ENCODE results near the gene ZNF804B. TPM values are rescaled to one million over a fixed set of nuclear protein-coding genes. Genes with fewer than 3 reads are reported as not detected.

Gene ZNF804B
- polyA plus RNA-seq, 3 donors from 2014 or later, result not detected

- Mint-ChIP-seq H3K4me3 (no peak overlapping the region), H3K36me3 (no peaks in the 10 kb centered on the region), H3K4me1 (no peaks in the 10 kb centered on the region), H3K27ac (no peak overlapping the region), H3K27me3 (ENCODE audit: low read depth in 3 of 3) (no peaks in the 10 kb centered on the region), H3K9me3 (peaks cover 0 to 11% (median 4%) of the 10 kb centered on the region in 6 donors)
- DNase-seq, result no peak
Measured at GRCh38 chr7:89028319-89028718, 268.8 kb downstream of the ZNF804B start.

- no peak overlapping the region for H3K4me3 Mint-ChIP-seq
- no peak for DNase-seq
- H3K27ac Mint-ChIP-seq, result no peak overlapping the region
- no peaks in the 10 kb centered on the region for H3K4me1 Mint-ChIP-seq
- no peaks in the 10 kb centered on the region for H3K36me3 Mint-ChIP-seq
- no peaks in the 10 kb centered on the region for H3K27me3 Mint-ChIP-seq (ENCODE audit: low read depth in 3 of 3)
- peaks cover 0 to 11% (median 4%) of the 10 kb centered on the region in 6 donors for H3K9me3 Mint-ChIP-seq
Measured at GRCh38 chr7:89029864-89030263, 270.4 kb downstream of the ZNF804B start.

GRCh38 chr7:89041240-89041639 is 281.7 kb downstream of the ZNF804B start:
- H3K4me3 Mint-ChIP-seq, result no peak overlapping the region
- DNase-seq, result no peak
- no peaks in the 10 kb centered on the region for H3K4me1 Mint-ChIP-seq
- no peaks in the 10 kb centered on the region for H3K27me3 Mint-ChIP-seq (ENCODE audit: low read depth in 3 of 3)
- H3K27ac Mint-ChIP-seq, result no peak overlapping the region
- no peaks in the 10 kb centered on the region for H3K36me3 Mint-ChIP-seq
- H3K9me3 Mint-ChIP-seq, result peaks cover 2 to 34% (median 16%) of the 10 kb centered on the region in 6 donors

- peaks cover 0 to 44% (median 16%) of the 10 kb centered on the region in 6 donors for H3K9me3 Mint-ChIP-seq
Measured at GRCh38 chr7:89042940-89043339, 283.4 kb downstream of the ZNF804B start.

GRCh38 chr7:89049043-89049442 is 289.5 kb downstream of the ZNF804B start:
- no peak for DNase-seq
- H3K27ac Mint-ChIP-seq, result no peak overlapping the region
- H3K27me3 Mint-ChIP-seq (ENCODE audit: low read depth in 3 of 3), result no peaks in the 10 kb centered on the region
- H3K36me3 Mint-ChIP-seq, result no peaks in the 10 kb centered on the region
- no peaks in the 10 kb centered on the region for H3K4me1 Mint-ChIP-seq
- peaks cover 0 to 38% (median 10%) of the 10 kb centered on the region in 6 donors for H3K9me3 Mint-ChIP-seq
- no peak overlapping the region for H3K4me3 Mint-ChIP-seq

More at GRCh38 chr7:89042940-89043339, 283.4 kb downstream of the ZNF804B start:
- Mint-ChIP-seq H3K4me3 (no peak overlapping the region), H3K27me3 (ENCODE audit: low read depth in 3 of 3) (no peaks in the 10 kb centered on the region), H3K27ac (no peak overlapping the region), H3K4me1 (no peaks in the 10 kb centered on the region), H3K36me3 (no peaks in the 10 kb centered on the region)
- no peak for DNase-seq

GRCh38 chr7:89053130-89053529 is 293.6 kb downstream of the ZNF804B start:
- Mint-ChIP-seq H3K4me3 (no peak overlapping the region), H3K9me3 (peaks cover 7 to 43% (median 15%) of the 10 kb centered on the region in 6 donors)

GRCh38 chr7:89054361-89054760 is 294.9 kb downstream of the ZNF804B start:
- Mint-ChIP-seq H3K4me3 (no peak overlapping the region), H3K36me3 (no peaks in the 10 kb centered on the region), H3K27me3 (ENCODE audit: low read depth in 3 of 3) (peaks cover 0 to 4% (median 0%) of the 10 kb centered on the region in 3 donors), H3K9me3 (peaks cover 5 to 37% (median 14%) of the 10 kb centered on the region in 6 donors), H3K4me1 (no peaks in the 10 kb centered on the region), H3K27ac (no peak overlapping the region)
- DNase-seq, result no peak

More at GRCh38 chr7:89053130-89053529, 293.6 kb downstream of the ZNF804B start:
- peaks cover 0 to 4% (median 0%) of the 10 kb centered on the region in 3 donors for H3K27me3 Mint-ChIP-seq (ENCODE audit: low read depth in 3 of 3)
- no peak for DNase-seq
- H3K36me3 Mint-ChIP-seq, result no peaks in the 10 kb centered on the region
- H3K4me1 Mint-ChIP-seq, result no peaks in the 10 kb centered on the region
- no peak overlapping the region for H3K27ac Mint-ChIP-seq

GRCh38 chr7:89060234-89060633 is 300.7 kb downstream of the ZNF804B start:
- Mint-ChIP-seq H3K36me3 (no peaks in the 10 kb centered on the region), H3K27ac (no peak overlapping the region), H3K9me3 (peaks cover 4 to 38% (median 8%) of the 10 kb centered on the region in 6 donors), H3K27me3 (ENCODE audit: low read depth in 3 of 3) (peaks cover 0 to 4% (median 0%) of the 10 kb centered on the region in 3 donors), H3K4me1 (no peaks in the 10 kb centered on the region), H3K4me3 (no peak overlapping the region)
- DNase-seq, result no peak

GRCh38 chr7:89064831-89065230 is 305.3 kb downstream of the ZNF804B start:
- H3K9me3 Mint-ChIP-seq, result peaks cover 1 to 19% (median 5%) of the 10 kb centered on the region in 6 donors
- H3K36me3 Mint-ChIP-seq, result no peaks in the 10 kb centered on the region
- no peak overlapping the region for H3K27ac Mint-ChIP-seq
- no peaks in the 10 kb centered on the region for H3K27me3 Mint-ChIP-seq (ENCODE audit: low read depth in 3 of 3)
- H3K4me1 Mint-ChIP-seq, result no peaks in the 10 kb centered on the region
- no peak for DNase-seq
- H3K4me3 Mint-ChIP-seq, result no peak overlapping the region

GRCh38 chr7:89067048-89067447 is 307.5 kb downstream of the ZNF804B start:
- Mint-ChIP-seq H3K4me1 (no peaks in the 10 kb centered on the region), H3K9me3 (peaks cover 2 to 19% (median 6%) of the 10 kb centered on the region in 6 donors), H3K27ac (no peak overlapping the region), H3K36me3 (no peaks in the 10 kb centered on the region), H3K4me3 (no peak overlapping the region), H3K27me3 (ENCODE audit: low read depth in 3 of 3) (no peaks in the 10 kb centered on the region)
- DNase-seq, result no peak

GRCh38 chr7:89072081-89072480 is 312.6 kb downstream of the ZNF804B start:
- no peaks in the 10 kb centered on the region for H3K27me3 Mint-ChIP-seq (ENCODE audit: low read depth in 3 of 3)
- no peaks in the 10 kb centered on the region for H3K4me1 Mint-ChIP-seq
- no peak for DNase-seq
- no peak overlapping the region for H3K27ac Mint-ChIP-seq
- H3K36me3 Mint-ChIP-seq, result no peaks in the 10 kb centered on the region
- peaks cover 0 to 38% (median 11%) of the 10 kb centered on the region in 6 donors for H3K9me3 Mint-ChIP-seq
- H3K4me3 Mint-ChIP-seq, result no peak overlapping the region

GRCh38 chr7:89073776-89074175 is 314.3 kb downstream of the ZNF804B start:
- no peak for DNase-seq
- no peak overlapping the region for H3K27ac Mint-ChIP-seq
- H3K36me3 Mint-ChIP-seq, result no peaks in the 10 kb centered on the region
- no peaks in the 10 kb centered on the region for H3K27me3 Mint-ChIP-seq (ENCODE audit: low read depth in 3 of 3)
- H3K9me3 Mint-ChIP-seq, result peaks cover 0 to 39% (median 11%) of the 10 kb centered on the region in 6 donors
- H3K4me3 Mint-ChIP-seq, result no peak overlapping the region
- no peaks in the 10 kb centered on the region for H3K4me1 Mint-ChIP-seq

GRCh38 chr7:89077992-89078391 is 318.5 kb downstream of the ZNF804B start:
- H3K27me3 Mint-ChIP-seq (ENCODE audit: low read depth in 3 of 3), result no peaks in the 10 kb centered on the region
- no peaks in the 10 kb centered on the region for H3K4me1 Mint-ChIP-seq
- H3K27ac Mint-ChIP-seq, result no peak overlapping the region
- H3K4me3 Mint-ChIP-seq, result no peak overlapping the region
- peaks cover 0 to 44% (median 16%) of the 10 kb centered on the region in 6 donors for H3K9me3 Mint-ChIP-seq
- no peak for DNase-seq
- peaks cover 0 to 3% (median 0%) of the 10 kb centered on the region in 3 donors for H3K36me3 Mint-ChIP-seq

- H3K4me3 Mint-ChIP-seq, result no peak overlapping the region
- H3K36me3 Mint-ChIP-seq, result peaks cover 0 to 3% (median 0%) of the 10 kb centered on the region in 3 donors
- no peak for DNase-seq
- H3K4me1 Mint-ChIP-seq, result no peaks in the 10 kb centered on the region
- no peaks in the 10 kb centered on the region for H3K27me3 Mint-ChIP-seq (ENCODE audit: low read depth in 3 of 3)
- peaks cover 4 to 18% (median 8%) of the 10 kb centered on the region in 6 donors for H3K9me3 Mint-ChIP-seq
- no peak overlapping the region for H3K27ac Mint-ChIP-seq
Measured at GRCh38 chr7:89085580-89085979, 326.1 kb downstream of the ZNF804B start.

- peaks cover 2 to 31% (median 18%) of the 10 kb centered on the region in 6 donors for H3K9me3 Mint-ChIP-seq
- no peak overlapping the region for H3K27ac Mint-ChIP-seq
- no peak for DNase-seq
- H3K4me3 Mint-ChIP-seq, result no peak overlapping the region
- no peaks in the 10 kb centered on the region for H3K4me1 Mint-ChIP-seq
- no peaks in the 10 kb centered on the region for H3K27me3 Mint-ChIP-seq (ENCODE audit: low read depth in 3 of 3)
- peaks cover 0 to 4% (median 0%) of the 10 kb centered on the region in 3 donors for H3K36me3 Mint-ChIP-seq
Measured at GRCh38 chr7:89091550-89091949, 332.1 kb downstream of the ZNF804B start.
